GM21529 (cell line): ENCODE measurements around the gene PHACTR3.

Experiments
- ATAC-seq: cut with Tn5 transposase; IDR thresholded peaks from one replicate; pipeline ENCODE4 v1.9.1; 2021; ENCODE audit not compliant: unreplicated experiment

PHACTR3 gene

GRCh38 chr20:59823030-59823423, 218.7 kb downstream of the PHACTR3 start:
- ATAC-seq = no peak

DNA sequence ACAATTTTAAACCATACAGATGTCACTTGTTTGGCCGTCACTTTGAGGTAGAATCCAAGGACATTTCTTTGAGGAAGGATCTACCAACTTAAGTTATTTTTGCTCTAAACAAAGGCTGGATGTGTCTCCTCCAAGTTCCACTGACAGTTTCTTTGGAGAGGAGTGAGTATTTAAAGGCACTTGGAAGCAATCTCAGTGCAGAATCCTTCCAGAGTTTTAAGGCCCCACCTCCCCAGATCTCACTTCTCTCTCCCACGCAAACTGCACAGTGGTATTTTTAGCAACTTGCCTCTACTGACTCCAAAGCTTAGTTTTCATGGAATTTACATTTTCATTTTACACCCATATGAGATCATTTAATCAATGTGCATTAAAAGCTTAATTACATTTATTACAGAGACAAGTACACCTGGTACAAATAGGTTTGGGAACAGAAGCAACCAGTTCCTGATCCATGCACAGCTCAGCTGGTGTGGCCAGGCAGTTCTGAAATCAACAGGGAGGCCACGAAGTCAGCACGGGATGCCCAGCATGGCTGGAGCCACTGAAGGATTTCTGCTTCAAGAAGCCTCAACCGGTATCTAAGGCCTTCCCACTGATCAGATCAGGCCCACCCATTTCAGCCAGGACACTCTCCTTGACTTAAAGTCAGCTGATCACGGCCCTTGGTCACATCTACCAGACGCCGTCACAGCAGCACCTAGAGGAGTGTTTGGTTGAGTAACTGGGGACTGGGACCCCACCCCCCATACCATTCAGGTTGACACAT, 219.3 kb downstream of the PHACTR3 start:
- ATAC-seq = no peak

GRCh38 chr20:59824711-59825562, 220.6 kb downstream of the PHACTR3 start:
- no peak for ATAC-seq

DNA sequence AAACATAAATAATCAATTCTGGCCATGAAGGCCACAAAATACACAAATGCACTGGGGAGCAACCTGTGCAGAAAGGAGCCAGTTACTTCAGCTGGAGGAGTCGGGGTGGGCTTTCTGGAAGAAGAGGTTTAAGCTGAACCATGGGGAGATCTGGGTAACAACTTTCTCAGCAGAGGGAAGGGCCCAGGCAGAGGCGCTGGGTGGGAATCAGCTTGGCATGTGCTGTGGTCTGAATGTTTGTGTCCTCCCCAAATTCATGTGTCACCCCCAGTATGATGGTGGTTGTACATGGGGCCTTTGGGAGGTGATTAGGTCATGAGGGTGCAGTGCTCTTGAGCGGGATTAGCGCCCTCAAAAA, 221.2 kb downstream of the PHACTR3 start:
- ATAC-seq = no peak

DNA sequence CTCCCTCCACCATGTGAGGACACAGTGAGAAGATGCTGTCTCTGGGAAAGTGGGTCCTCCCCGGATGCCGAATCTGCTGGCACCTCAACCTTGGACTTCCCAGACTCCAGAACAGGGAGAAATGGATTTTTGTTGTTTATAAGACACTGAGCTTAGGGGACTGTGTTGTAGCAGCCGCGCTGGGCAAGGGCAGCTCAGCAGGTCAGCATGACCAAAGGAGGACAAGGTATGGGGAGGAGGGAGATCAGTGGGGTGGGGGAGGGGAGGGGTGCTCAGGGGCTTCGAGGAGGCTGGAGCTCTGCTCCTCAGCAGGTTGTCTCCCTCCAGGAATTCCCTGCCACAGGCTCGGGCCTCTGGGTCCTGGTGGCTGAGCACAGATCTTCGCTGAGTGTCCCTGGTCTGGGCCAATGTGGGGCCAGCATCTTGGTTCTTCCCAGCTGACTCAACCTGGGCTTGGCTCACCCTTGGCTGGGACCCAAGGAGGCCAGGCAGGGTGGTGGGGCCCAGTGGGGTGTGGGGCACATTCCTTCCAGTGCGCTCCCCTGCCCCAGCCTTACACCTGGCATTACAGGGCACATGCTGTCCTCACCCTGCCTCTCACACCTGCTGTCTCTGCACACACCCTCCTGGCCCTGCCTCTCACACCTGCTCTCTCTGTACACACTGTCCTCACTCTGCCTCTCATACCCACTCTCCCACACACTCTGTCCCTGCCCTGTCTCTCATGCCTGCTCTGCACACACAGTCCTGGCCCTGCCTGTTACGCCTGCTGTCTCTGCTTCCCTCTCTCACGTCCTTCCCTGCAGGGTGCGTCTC, 221.8 kb downstream of the PHACTR3 start:
- no peak for ATAC-seq

DNA sequence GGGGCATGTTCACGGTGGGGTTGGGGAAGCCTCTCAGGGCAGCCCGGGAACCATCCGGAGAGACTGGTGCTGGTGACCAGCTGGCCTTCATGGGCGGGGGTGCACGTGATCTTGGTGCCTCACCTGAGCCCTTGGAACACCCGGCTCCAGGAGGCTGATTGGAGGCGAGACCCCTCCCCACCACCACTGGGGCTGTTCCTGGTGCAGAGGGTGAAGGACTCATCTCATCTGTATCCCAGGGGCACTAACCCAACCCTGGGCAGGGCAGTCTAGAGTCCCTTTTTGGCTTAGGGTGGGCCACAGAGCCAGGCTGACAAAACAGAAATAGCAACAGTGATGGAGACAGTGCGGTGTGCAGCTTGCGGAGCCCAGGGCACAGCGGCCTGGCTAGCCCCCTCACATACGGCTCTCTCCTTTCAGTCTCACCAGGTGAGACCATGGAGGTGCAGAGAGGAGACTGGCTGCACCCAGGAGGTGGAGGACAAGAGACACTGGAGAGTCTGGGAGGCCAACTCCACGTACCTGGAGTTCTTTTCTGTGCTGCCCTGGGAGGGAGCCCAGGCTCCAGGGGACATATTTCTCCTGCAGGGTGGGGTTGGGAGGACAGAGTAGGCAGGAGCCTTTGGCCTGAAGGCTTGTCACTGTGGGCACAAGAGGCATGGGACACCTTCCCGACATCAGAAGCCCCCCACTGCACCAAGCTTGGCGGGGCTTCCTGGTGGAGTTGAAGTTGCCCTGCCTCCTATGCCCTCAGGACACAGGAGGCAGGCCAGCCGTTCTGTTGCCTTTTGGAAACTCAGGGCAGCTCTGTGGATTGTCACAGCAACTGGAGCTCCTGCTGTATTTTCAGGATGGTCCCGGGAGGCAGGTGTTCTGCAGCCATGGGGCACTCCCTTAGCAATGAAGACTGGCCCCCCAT, 223.1 kb downstream of the PHACTR3 start:
- ATAC-seq = no peak

GRCh38 chr20:59828125-59829053, 224.0 kb downstream of the PHACTR3 start:
- no peak for ATAC-seq

DNA sequence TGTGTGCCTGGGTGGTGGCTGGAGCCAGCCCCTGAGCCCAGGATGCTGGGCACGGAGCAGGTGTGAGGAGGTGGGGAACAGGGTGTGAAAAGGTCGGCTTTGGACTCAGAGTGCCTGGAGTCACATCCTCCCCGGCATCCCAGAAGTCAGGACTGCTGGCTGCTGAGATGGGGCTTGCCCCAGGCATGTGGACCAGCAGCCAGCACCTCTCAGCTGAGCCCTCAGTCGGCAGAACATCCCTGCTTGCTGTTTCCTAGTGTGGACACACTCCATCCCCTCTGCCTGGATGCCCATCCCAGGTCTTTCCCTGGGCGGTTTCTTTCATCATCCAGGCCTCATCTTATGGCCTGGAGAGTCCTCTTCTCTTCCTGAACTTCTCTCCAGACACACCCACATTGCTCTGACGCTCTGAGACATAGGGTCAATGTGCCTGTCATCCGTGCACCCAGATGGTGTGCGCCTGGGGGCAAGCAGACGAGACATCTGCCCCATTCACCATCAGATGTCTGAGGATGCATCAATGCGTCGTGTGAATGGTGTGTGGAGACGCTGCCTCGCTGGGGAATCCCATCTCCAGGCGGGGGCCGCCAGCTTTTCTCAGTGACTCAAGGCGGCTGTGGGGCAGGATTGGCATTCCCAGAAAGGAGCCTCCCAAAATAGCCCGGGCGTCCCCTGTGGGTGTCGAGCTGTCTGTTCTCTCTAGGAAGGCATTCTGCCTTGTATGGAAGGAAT, 224.9 kb downstream of the PHACTR3 start:
- ATAC-seq = no peak

- ATAC-seq = no peak
These were observed 225.7 kb downstream of the PHACTR3 start for GRCh38 chr20:59829786-59830664.

GRCh38 chr20:59830665-59831023, 226.3 kb downstream of the PHACTR3 start:
- ATAC-seq = no peak

DNA sequence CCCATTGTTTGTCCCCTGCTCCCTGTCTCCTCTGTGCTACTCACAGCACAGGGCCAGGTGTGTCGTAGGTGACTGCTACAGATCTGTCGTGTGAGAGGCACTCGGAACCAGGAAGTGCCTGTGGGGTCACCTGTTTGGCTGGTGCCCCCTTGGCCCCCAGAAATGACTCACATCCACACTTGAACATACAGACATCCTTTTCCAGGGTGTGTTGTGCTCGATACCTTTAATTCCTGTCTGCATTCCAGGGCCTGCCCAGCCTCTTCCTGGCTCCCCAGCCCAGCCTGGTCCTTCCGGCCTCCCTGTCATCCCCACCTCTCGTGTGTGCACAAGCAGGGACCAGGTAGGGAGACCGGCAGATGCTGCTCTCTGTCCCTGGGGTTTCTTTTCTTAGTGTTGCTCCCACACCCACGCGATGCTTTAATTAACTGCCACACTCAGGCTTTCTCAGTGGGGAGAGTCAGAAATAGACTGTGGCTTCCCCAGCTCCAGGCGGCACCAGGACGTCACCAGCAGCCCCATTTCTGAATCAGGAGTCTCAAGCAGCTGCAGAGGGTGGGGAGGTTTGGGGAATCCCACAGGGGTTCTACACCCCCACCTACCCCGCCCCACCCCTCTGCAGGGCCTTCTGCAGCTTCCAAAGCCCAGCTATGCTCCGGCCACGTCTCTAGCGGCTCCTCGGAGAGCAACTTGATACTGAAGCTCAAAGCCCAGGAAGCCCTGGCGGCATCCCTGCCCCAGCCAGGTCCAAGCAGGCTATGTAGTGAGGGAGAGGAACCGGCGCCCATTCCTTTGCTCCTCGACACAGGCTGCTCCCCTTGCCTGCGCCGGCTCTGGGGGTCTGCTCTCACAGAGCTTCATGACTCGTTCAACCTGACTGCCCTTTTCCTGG, 226.9 kb downstream of the PHACTR3 start:
- ATAC-seq = no peak

- no peak for ATAC-seq
These were observed 227.6 kb downstream of the PHACTR3 start for GRCh38 chr20:59831916-59832270.

- no peak for ATAC-seq
These were observed 228.3 kb downstream of the PHACTR3 start for GRCh38 chr20:59832406-59833363.

DNA sequence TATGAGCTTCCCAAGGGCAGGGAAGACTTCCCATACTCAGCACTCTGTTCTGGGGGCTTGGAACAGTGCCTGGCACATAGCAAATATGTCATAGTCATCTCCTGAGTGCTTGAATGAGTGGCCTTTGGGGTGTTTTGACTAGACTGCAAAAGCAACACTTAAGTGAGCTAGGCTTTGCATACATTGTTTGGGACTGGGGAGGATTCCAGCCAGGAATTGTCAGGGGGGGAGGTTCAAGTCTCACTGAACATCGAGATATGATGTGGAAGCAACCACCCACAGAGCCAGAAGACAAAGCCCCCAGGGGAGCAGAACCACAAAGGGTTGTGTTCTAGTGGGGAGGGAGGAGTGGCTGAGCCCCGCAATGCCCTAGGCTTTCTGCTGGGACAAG, 230.7 kb downstream of the PHACTR3 start:
- ATAC-seq = no peak

DNA sequence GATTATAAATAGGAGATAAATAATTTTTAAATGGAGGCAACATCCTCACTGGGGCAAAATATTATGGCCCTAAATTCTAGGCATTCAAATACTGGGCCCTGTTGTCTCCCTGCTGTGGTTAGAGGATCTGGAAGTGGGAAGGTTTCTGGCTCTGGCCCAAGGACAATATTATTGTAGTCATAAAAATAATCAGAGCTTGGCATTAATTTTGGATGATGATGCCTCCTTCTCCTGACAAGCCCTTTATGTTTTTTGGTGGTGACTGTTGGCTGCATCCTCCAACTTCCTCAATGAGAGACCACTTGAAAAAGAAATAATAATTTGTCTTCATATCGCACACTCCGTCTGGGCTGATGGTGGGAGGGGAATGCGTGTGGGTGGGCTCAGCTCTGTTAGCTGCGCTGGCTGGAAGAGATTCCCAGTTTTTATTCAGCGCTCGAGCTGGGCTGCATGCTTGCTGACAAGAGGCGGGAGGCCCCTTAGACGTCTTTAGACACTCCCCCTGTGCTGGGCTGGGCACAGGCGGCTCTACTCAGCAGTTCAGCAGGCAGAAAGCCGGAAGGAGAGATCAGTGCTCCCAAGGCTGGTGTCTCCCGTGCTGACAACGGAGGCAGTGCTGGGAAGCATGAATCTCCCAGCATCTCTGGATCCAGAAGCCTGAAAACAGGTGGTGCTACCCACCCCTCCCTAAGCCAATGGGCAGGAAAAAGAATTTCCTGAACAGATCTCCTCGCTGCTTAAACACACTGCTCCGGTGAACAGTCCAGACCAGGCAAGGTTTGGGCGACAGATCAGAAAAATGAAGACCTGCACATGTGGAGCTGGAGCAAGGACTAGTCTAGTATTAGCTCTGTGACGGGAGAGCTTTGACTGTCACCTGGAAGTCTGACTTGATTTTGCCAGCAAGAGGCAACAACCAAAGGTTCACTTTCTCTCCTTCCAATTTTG, 231.4 kb downstream of the PHACTR3 start:
- no peak for ATAC-seq
